GF-D8 (cell line): ENCODE data around the gene IL20RA.
"Not testable (repeated sequence)": the region's sequence is repeated elsewhere in the genome, so short reads cannot be mapped to it uniquely, and the experiment has no call there.

Experiments used
- DNase-seq: peaks from one replicate; lab custom pipeline; 2025; lab: John Stamatoyannopoulos, UW

The IL20RA gene

GRCh38 chr6:137044366-137045221, at the start of gene IL20RA:
Gene IL20RA, minus strand, starts transcription at chr6:137044965. Its CDS starts 237 bp downstream, at chr6:137044728.
- DNase-seq, result no peak

- DNase-seq, result no peak
Measured at GRCh38 chr6:137093183-137094069, 48.7 kb upstream of the IL20RA start.

- DNase-seq, result no peak
Measured at GRCh38 chr6:137092018-137092417, 47.3 kb upstream of the IL20RA start.

- no peak for DNase-seq
Measured at GRCh38 chr6:137089305-137089704, 44.5 kb upstream of the IL20RA start.

- no peak for DNase-seq
Measured at GRCh38 chr6:137087902-137088301, 43.1 kb upstream of the IL20RA start.

GRCh38 chr6:137086031-137086430, 41.3 kb upstream of the IL20RA start:
- DNase-seq, result no peak

GRCh38 chr6:137084865-137085617, 40.3 kb upstream of the IL20RA start:
- DNase-seq, result no peak

- DNase-seq, result no peak
Measured at GRCh38 chr6:137084090-137084489, 39.3 kb upstream of the IL20RA start.

GRCh38 chr6:137081997-137082396, 37.2 kb upstream of the IL20RA start:
- no peak for DNase-seq

- DNase-seq, result no peak
Measured at GRCh38 chr6:137080711-137081110, 35.9 kb upstream of the IL20RA start.

GRCh38 chr6:137076277-137077068, 31.7 kb upstream of the IL20RA start:
- peak; percentile 20 for DNase-seq

- not testable (repeated sequence) for DNase-seq
Measured at GRCh38 chr6:137075790-137076189, 31.0 kb upstream of the IL20RA start.

GRCh38 chr6:137070303-137070702, 25.5 kb upstream of the IL20RA start:
- DNase-seq, result no peak

- no peak for DNase-seq
Measured at GRCh38 chr6:137067399-137067798, 22.6 kb upstream of the IL20RA start.

GRCh38 chr6:137058037-137058436, 13.3 kb upstream of the IL20RA start:
- DNase-seq, result no peak

GRCh38 chr6:137056121-137056880, 11.5 kb upstream of the IL20RA start:
- no peak for DNase-seq

- no peak for DNase-seq
Measured at GRCh38 chr6:137051790-137052472, 7.2 kb upstream of the IL20RA start.

- DNase-seq, result no peak
Measured at GRCh38 chr6:137049095-137049494, 4.3 kb upstream of the IL20RA start.

- DNase-seq, result no peak
Measured at GRCh38 chr6:137046871-137047412, 2.2 kb upstream of the IL20RA start.
